22Rv1 (cell line): ENCODE measurements around the gene CCNK.

Experiments used
- CTCF ChIP-seq: fragments of 450-650 bp; IDR thresholded peaks from 2 replicates; pipeline ENCODE4 v1.5.1; 2017; ENCODE audit warnings: mild to moderate bottlenecking
- ZFX ChIP-seq: fragments of 450-650 bp; IDR thresholded peaks from 2 replicates; pipeline ENCODE4 v1.6.1; 2017; ENCODE audit warnings: antibody characterized with exemption, borderline replicate concordance

- TF ChIP-seq CTCF (no peak), ZFX (no peak)
Observed at GRCh38 chr14:99467336-99468078, 13.7 kb upstream of the CCNK start.
